Upper lobe of right lung (tissue), 1 donor: ENCODE measurements around the gene ZNF157. TPM values are rescaled to one million over a fixed set of nuclear protein-coding genes. Genes with fewer than 3 reads are reported as not detected.
A peak's percentile ranks its signal among the peaks of the same experiment; 100 is the strongest.

ENCODE experiments used
- ATAC-seq: fragments of 200-7000 bp; cut with Tn5 transposase; one replicate; pipeline ENCODE4 v1.9.1; 2020; ENCODE audit warnings: mild to moderate bottlenecking, moderate library complexity
- DNase-seq: peaks from one replicate; pipeline ENCODE4 v3.0.0-alpha.2; 2020
- H3K27ac ChIP-seq: fragments of 200-600 bp; one replicate; pipeline ENCODE4 v1.8.0; 2022
- H3K27me3 ChIP-seq: fragments of 200-600 bp; one replicate; pipeline ENCODE4 v1.8.0; 2022; ENCODE audit warnings: mild to moderate bottlenecking
- H3K36me3 ChIP-seq: fragments of 200-600 bp; one replicate; pipeline ENCODE4 v1.8.0; 2022
- H3K4me1 ChIP-seq: fragments of 200-600 bp; one replicate; pipeline ENCODE4 v1.8.0; 2022
- H3K4me3 ChIP-seq: fragments of 200-600 bp; one replicate; pipeline ENCODE4 v1.8.0; 2022; ENCODE audit warnings: mild to moderate bottlenecking
- H3K9me3 ChIP-seq: fragments of 200-600 bp; one replicate; pipeline ENCODE4 v1.8.0; 2022
- intact Hi-C: fragments of 100-400 bp; cut with DNase I; formaldehyde crosslinking; loops from one replicate; pipeline ENCODE4 v1.11.0; 2022
- total RNA-seq: library from RNA; stranded (reverse); fragmentation: NEBNext Ultra II Directional; extraction: Animal tissue kit (Norgen Biotek cat#: 25700); gene quantifications from one replicate; pipeline ENCODE4 v1.2.1, GENCODE V29; 2021
- TF ChIP-seq, protein P1 (sequence below): fragments of 200-600 bp; IDR thresholded peaks from one replicate; pipeline ENCODE4 v1.8.0; 2022; ENCODE audit warnings: antibody characterized with exemption
- donor health status: DM: no; HTN: yes; CAD: no; lungs with severe emphysema.

Gene ZNF157
- total RNA-seq, 1 donor from 2014 or later, result 0.23 TPM

DNA sequence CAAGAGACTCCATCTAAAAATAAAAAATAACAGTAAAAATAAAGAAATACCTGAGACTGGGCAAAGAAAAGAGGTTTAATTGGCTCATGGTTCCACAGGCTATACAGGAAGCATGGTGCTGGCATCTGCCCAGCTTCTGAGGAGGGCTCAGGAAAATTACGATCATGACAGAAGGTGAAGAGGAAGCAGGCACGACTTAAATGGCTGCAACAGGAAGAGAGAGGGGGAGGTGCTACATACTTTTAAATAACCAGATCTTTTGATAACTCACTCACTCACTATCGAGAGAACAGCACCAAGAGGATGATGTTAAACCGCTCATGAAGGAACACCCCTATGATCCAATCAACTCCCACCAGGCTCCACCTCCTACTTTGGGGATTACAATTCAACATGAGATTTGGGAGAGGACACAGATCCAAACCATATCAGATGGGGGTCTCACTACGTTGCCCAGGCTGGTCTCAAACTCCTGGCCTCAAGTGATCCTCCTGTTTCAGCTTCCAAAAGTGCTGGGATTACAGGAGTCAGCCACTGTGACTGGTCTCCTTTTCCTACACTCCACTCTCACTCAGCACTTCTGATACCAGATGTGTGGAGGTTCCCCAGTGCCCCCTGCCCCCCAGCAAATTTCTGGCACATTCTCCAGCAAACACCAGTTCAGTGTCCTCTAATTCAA, 11.9 kb upstream of the ZNF157 start:
- Histone ChIP-seq H3K27ac (no peak overlapping the region), H3K4me1 (no peaks in the 10 kb centered on the region), H3K36me3 (no peaks in the 10 kb centered on the region), H3K4me3 (no peak overlapping the region), H3K27me3 (no peaks in the 10 kb centered on the region), H3K9me3 (no peaks in the 10 kb centered on the region)
- no peak for DNase-seq
- ATAC-seq, result no peak
- TF ChIP-seq, protein P1, sequence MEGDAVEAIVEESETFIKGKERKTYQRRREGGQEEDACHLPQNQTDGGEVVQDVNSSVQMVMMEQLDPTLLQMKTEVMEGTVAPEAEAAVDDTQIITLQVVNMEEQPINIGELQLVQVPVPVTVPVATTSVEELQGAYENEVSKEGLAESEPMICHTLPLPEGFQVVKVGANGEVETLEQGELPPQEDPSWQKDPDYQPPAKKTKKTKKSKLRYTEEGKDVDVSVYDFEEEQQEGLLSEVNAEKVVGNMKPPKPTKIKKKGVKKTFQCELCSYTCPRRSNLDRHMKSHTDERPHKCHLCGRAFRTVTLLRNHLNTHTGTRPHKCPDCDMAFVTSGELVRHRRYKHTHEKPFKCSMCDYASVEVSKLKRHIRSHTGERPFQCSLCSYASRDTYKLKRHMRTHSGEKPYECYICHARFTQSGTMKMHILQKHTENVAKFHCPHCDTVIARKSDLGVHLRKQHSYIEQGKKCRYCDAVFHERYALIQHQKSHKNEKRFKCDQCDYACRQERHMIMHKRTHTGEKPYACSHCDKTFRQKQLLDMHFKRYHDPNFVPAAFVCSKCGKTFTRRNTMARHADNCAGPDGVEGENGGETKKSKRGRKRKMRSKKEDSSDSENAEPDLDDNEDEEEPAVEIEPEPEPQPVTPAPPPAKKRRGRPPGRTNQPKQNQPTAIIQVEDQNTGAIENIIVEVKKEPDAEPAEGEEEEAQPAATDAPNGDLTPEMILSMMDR, result no peak
- intact Hi-C loops, result no loop called here

DNA sequence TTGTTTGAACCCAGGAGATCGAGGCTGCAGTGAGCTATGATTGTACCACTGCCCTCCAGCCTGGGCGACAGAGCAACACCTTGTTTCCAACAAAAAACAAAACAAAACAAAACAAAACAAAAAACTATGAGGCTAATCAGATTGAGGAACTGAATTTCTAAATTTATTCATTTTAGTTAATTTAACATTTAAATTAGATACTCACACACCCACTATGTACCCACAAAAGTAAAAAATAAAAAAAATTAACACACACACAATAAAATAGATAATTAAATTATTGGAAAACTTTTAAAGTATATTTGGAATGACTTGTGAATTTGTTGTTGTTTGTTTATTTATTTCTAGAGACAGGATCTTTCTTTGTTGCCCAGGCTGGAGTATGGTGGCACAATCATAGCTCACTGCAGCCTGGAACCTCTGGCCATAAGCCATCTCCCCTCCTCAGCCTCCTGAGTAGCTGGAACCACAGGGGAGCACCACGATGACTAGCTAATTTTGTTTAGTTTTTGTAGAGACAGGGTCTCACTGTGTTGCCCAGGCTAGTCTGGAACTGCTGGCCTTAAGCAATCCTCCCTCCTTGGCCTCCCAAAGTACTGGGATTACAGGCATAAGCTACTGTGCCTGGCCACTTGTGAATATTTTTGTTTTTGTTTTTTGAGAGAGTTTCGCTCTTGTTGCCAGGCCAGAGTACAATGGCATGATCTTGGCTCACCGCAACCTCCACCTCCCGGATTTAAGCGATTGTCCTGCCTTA, 9.8 kb upstream of the ZNF157 start:
- Histone ChIP-seq H3K4me1 (no peaks in the 10 kb centered on the region), H3K9me3 (no peaks in the 10 kb centered on the region), H3K27me3 (no peaks in the 10 kb centered on the region), H3K4me3 (no peak overlapping the region), H3K27ac (no peak overlapping the region), H3K36me3 (no peaks in the 10 kb centered on the region)
- DNase-seq (no peak), ATAC-seq (no peak)
- intact Hi-C loops, result no loop called here
- TF ChIP-seq, protein P1, result no peak

DNA sequence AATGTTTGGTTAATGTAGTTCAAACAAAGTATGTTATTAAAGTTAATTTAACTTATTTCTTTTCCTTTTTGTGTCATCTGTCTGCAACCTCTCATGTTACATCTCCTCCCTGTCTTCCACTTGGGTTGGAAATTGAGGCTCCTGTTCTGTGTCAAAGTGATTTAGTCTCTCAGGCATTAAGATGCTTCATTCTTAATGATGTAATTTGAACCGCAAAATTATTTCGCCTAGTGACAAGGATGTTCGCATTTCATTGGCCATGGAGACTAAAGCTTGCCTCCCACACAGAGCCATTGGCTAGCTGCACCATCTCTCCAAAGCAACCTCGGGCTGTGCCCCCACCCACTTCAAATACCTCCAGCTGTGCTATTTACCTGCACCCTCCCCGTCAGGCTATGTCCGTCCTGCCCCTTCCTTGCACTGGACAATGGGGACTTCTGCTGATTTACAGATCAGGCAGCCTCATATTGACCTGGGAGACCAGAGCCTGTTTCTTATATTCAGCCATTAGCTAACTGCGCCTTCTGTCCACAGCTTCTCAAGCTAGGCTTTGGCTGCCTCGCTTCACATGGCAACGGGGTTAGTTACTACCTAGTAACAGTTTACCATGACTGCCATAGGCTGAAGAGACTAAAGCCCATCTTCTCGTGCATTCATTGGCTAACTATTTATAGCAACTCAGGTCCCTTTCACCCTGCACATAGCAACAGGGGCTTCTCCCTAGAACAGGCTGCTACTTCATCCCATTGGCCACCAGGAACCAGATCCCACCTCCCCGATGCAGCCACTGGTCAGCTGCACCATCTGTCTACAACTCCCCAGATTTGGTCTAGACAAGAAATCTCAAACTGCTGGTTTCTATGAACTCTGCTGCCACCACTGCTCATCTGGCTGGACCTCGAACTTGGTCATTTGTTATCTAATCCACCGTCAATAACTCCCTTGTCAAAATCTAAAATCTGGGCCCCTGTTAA, 8.6 kb upstream of the ZNF157 start:
- ATAC-seq (peak; percentile 93), DNase-seq (peak; percentile 74)
- no peaks in the 10 kb centered on the region for H3K36me3 ChIP-seq
- no peaks in the 10 kb centered on the region for H3K27me3 ChIP-seq
- intact Hi-C loops, result no loop called here
- peak overlapping the region; percentile 30 for H3K4me3 ChIP-seq
- no peaks in the 10 kb centered on the region for H3K9me3 ChIP-seq
- H3K27ac ChIP-seq, result peak overlapping the region; percentile 75
- TF ChIP-seq, protein P1, result peak; percentile 6
- H3K4me1 ChIP-seq, result no peaks in the 10 kb centered on the region

DNA sequence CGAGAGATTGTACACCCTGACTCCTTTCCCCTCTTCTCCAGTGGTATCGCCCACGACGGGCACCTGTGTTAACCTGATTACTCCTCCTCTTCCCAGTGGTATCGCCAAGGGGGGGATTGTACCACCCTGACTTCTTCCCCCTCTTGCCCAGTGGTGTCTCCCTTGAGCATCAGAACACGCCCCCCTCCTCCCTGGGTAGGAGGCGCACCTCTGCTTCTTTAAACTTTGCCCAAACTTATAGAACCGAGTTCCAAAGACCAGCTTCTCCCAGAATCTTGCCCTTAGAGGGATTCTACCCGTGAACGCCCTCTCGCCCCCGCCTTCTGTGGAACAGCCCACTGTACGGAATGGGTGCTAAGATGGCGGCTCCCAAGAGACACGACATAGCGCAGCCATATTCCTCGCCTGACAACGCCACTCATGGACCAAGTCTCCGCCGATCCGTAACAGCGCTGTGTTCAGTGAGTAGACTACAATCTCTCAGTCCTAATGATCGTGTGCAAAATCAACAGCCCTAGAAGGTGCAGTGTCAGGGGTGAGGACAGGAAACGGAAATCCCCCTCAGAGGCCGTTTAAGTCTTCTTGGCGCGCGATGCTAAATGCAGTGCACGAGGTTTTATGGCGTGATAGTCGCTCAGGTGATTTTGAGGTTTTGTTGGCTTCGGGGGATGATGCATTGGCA, 4.2 kb upstream of the ZNF157 start:
- Histone ChIP-seq H3K4me1 (no peaks in the 10 kb centered on the region), H3K36me3 (no peaks in the 10 kb centered on the region), H3K4me3 (peak overlapping the region; percentile 49), H3K27me3 (no peaks in the 10 kb centered on the region), H3K27ac (no peak overlapping the region), H3K9me3 (no peaks in the 10 kb centered on the region)
- intact Hi-C loops, result no loop called here
- TF ChIP-seq, protein P1, result no peak
- DNase-seq (peak; percentile 73), ATAC-seq (peak; percentile 86)

DNA sequence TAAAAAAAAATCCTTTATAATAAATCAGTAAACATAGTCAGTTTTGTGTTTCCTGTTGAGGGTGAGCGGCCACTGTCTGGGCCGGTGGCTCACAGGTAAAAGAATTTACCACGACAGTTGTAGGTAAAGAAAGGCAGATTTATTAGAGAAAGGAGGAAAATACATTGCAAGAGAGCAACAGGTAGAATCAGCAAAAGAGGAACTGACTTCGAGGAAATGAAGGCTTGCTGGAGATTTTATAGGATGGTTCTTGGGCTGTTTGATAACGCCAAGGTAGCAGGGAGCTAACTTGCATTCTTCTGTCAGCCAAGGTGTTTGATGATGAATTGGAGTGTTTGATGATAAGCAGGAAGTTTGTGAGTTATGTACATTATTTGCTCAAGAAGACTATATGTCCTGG, 2.8 kb downstream of the ZNF157 start:
- TF ChIP-seq, protein P1, result no peak
- H3K36me3 ChIP-seq, result no peaks in the 10 kb centered on the region
- intact Hi-C loops, result no loop called here
- ATAC-seq (no peak), DNase-seq (no peak)
- no peaks in the 10 kb centered on the region for H3K27me3 ChIP-seq
- H3K27ac ChIP-seq, result no peak overlapping the region
- no peak overlapping the region for H3K4me3 ChIP-seq
- H3K4me1 ChIP-seq, result no peaks in the 10 kb centered on the region
- no peaks in the 10 kb centered on the region for H3K9me3 ChIP-seq
